ENCODE results near the gene UMAD1.
"Not testable (repeated sequence)": the region's sequence is repeated elsewhere in the genome, so short reads cannot be mapped to it uniquely, and the experiment has no call there.

UMAD1 gene

GRCh38 chr7:7651479-7651878 lies 10.9 kb downstream of the UMAD1 start:
- DNase-seq = no peak
- Histone ChIP-seq H3K27ac (ENCODE audit: insufficient read depth, low read length, poor library complexity, severe bottlenecking) (no peak overlapping the region), H3K27me3 (replicated peaks; ENCODE audit: control insufficient read depth, insufficient read depth, low read length, poor library complexity, severe bottlenecking) (no peaks in the 10 kb centered on the region), H3K4me3 (ENCODE audit: insufficient read depth, low read depth, low read length, poor library complexity, severe bottlenecking) (no peak overlapping the region), H3K9me3 (ENCODE audit: control insufficient read depth, low read length) (no peaks in the 10 kb centered on the region), H3K36me3 (ENCODE audit: control insufficient read depth, insufficient read depth, low read length) (no peaks in the 10 kb centered on the region), H3K4me1 (ENCODE audit: control insufficient read depth, insufficient read depth, low read length, poor library complexity, severe bottlenecking) (no peaks in the 10 kb centered on the region)

- H3K4me3 ChIP-seq (ENCODE audit: insufficient read depth, low read depth, low read length, poor library complexity, severe bottlenecking) = no peak overlapping the region
- no peaks in the 10 kb centered on the region for H3K36me3 ChIP-seq (ENCODE audit: control insufficient read depth, insufficient read depth, low read length)
- H3K9me3 ChIP-seq (ENCODE audit: control insufficient read depth, low read length) = no peaks in the 10 kb centered on the region
- DNase-seq = no peak
- H3K27ac ChIP-seq (ENCODE audit: insufficient read depth, low read length, poor library complexity, severe bottlenecking) = no peak overlapping the region
- no peaks in the 10 kb centered on the region for H3K27me3 ChIP-seq (replicated peaks; ENCODE audit: control insufficient read depth, insufficient read depth, low read length, poor library complexity, severe bottlenecking)
- H3K4me1 ChIP-seq (ENCODE audit: control insufficient read depth, insufficient read depth, low read length, poor library complexity, severe bottlenecking) = no peaks in the 10 kb centered on the region
Observed at GRCh38 chr7:7652798-7653540, 12.4 kb downstream of the UMAD1 start.

- no peaks in the 10 kb centered on the region for H3K4me1 ChIP-seq (ENCODE audit: control insufficient read depth, insufficient read depth, low read length, poor library complexity, severe bottlenecking)
- no peaks in the 10 kb centered on the region for H3K9me3 ChIP-seq (ENCODE audit: control insufficient read depth, low read length)
- no peak overlapping the region for H3K4me3 ChIP-seq (ENCODE audit: insufficient read depth, low read depth, low read length, poor library complexity, severe bottlenecking)
- H3K27ac ChIP-seq (ENCODE audit: insufficient read depth, low read length, poor library complexity, severe bottlenecking) = no peak overlapping the region
- DNase-seq = no peak
- no peaks in the 10 kb centered on the region for H3K27me3 ChIP-seq (replicated peaks; ENCODE audit: control insufficient read depth, insufficient read depth, low read length, poor library complexity, severe bottlenecking)
- H3K36me3 ChIP-seq (ENCODE audit: control insufficient read depth, insufficient read depth, low read length) = no peaks in the 10 kb centered on the region
Observed at GRCh38 chr7:7653593-7654187, 13.1 kb downstream of the UMAD1 start.

- Histone ChIP-seq H3K4me3 (ENCODE audit: insufficient read depth, low read depth, low read length, poor library complexity, severe bottlenecking) (no peak overlapping the region), H3K36me3 (ENCODE audit: control insufficient read depth, insufficient read depth, low read length) (no peaks in the 10 kb centered on the region), H3K9me3 (ENCODE audit: control insufficient read depth, low read length) (no peaks in the 10 kb centered on the region), H3K4me1 (ENCODE audit: control insufficient read depth, insufficient read depth, low read length, poor library complexity, severe bottlenecking) (no peaks in the 10 kb centered on the region), H3K27me3 (replicated peaks; ENCODE audit: control insufficient read depth, insufficient read depth, low read length, poor library complexity, severe bottlenecking) (no peaks in the 10 kb centered on the region), H3K27ac (ENCODE audit: insufficient read depth, low read length, poor library complexity, severe bottlenecking) (no peak overlapping the region)
- no peak for DNase-seq
Observed at GRCh38 chr7:7654964-7655715, 14.6 kb downstream of the UMAD1 start.

- not testable (repeated sequence) for H3K27ac ChIP-seq (ENCODE audit: insufficient read depth, low read length, poor library complexity, severe bottlenecking); H3K9me3 ChIP-seq (ENCODE audit: control insufficient read depth, low read length); DNase-seq
Observed at GRCh38 chr7:7656459-7656858, 15.9 kb downstream of the UMAD1 start.

GRCh38 chr7:7662527-7662926 lies 22.0 kb downstream of the UMAD1 start:
- Histone ChIP-seq H3K27ac (ENCODE audit: insufficient read depth, low read length, poor library complexity, severe bottlenecking) (no peak overlapping the region), H3K4me3 (ENCODE audit: insufficient read depth, low read depth, low read length, poor library complexity, severe bottlenecking) (no peak overlapping the region), H3K4me1 (ENCODE audit: control insufficient read depth, insufficient read depth, low read length, poor library complexity, severe bottlenecking) (no peaks in the 10 kb centered on the region), H3K9me3 (ENCODE audit: control insufficient read depth, low read length) (no peaks in the 10 kb centered on the region), H3K36me3 (ENCODE audit: control insufficient read depth, insufficient read depth, low read length) (no peaks in the 10 kb centered on the region), H3K27me3 (replicated peaks; ENCODE audit: control insufficient read depth, insufficient read depth, low read length, poor library complexity, severe bottlenecking) (no peaks in the 10 kb centered on the region)
- no peak for DNase-seq

More at GRCh38 chr7:7656459-7656858, 15.9 kb downstream of the UMAD1 start:
- not testable (repeated sequence) for H3K27me3 ChIP-seq (replicated peaks; ENCODE audit: control insufficient read depth, insufficient read depth, low read length, poor library complexity, severe bottlenecking); H3K4me3 ChIP-seq (ENCODE audit: insufficient read depth, low read depth, low read length, poor library complexity, severe bottlenecking); H3K36me3 ChIP-seq (ENCODE audit: control insufficient read depth, insufficient read depth, low read length); H3K4me1 ChIP-seq (ENCODE audit: control insufficient read depth, insufficient read depth, low read length, poor library complexity, severe bottlenecking)

- no peak for DNase-seq
- Histone ChIP-seq H3K27me3 (replicated peaks; ENCODE audit: control insufficient read depth, insufficient read depth, low read length, poor library complexity, severe bottlenecking) (no peaks in the 10 kb centered on the region), H3K27ac (ENCODE audit: insufficient read depth, low read length, poor library complexity, severe bottlenecking) (no peak overlapping the region), H3K36me3 (ENCODE audit: control insufficient read depth, insufficient read depth, low read length) (no peaks in the 10 kb centered on the region), H3K9me3 (ENCODE audit: control insufficient read depth, low read length) (no peaks in the 10 kb centered on the region), H3K4me1 (ENCODE audit: control insufficient read depth, insufficient read depth, low read length, poor library complexity, severe bottlenecking) (no peaks in the 10 kb centered on the region), H3K4me3 (ENCODE audit: insufficient read depth, low read depth, low read length, poor library complexity, severe bottlenecking) (no peak overlapping the region)
Observed at GRCh38 chr7:7664291-7664690, 23.7 kb downstream of the UMAD1 start.

- H3K4me3 ChIP-seq (ENCODE audit: insufficient read depth, low read depth, low read length, poor library complexity, severe bottlenecking) = no peak overlapping the region
Observed at GRCh38 chr7:7665031-7665430, 24.5 kb downstream of the UMAD1 start.

GRCh38 chr7:7667187-7667586 lies 26.6 kb downstream of the UMAD1 start:
- no peak for DNase-seq
- Histone ChIP-seq H3K4me1 (ENCODE audit: control insufficient read depth, insufficient read depth, low read length, poor library complexity, severe bottlenecking) (peaks cover 4% of the 10 kb centered on the region), H3K27me3 (replicated peaks; ENCODE audit: control insufficient read depth, insufficient read depth, low read length, poor library complexity, severe bottlenecking) (no peaks in the 10 kb centered on the region), H3K9me3 (ENCODE audit: control insufficient read depth, low read length) (no peaks in the 10 kb centered on the region), H3K36me3 (ENCODE audit: control insufficient read depth, insufficient read depth, low read length) (no peaks in the 10 kb centered on the region), H3K4me3 (ENCODE audit: insufficient read depth, low read depth, low read length, poor library complexity, severe bottlenecking) (no peak overlapping the region), H3K27ac (ENCODE audit: insufficient read depth, low read length, poor library complexity, severe bottlenecking) (no peak overlapping the region)

More at GRCh38 chr7:7665031-7665430, 24.5 kb downstream of the UMAD1 start:
- H3K27me3 ChIP-seq (replicated peaks; ENCODE audit: control insufficient read depth, insufficient read depth, low read length, poor library complexity, severe bottlenecking) = no peaks in the 10 kb centered on the region
- H3K4me1 ChIP-seq (ENCODE audit: control insufficient read depth, insufficient read depth, low read length, poor library complexity, severe bottlenecking) = no peaks in the 10 kb centered on the region
- DNase-seq = no peak
- no peaks in the 10 kb centered on the region for H3K36me3 ChIP-seq (ENCODE audit: control insufficient read depth, insufficient read depth, low read length)
- no peak overlapping the region for H3K27ac ChIP-seq (ENCODE audit: insufficient read depth, low read length, poor library complexity, severe bottlenecking)
- no peaks in the 10 kb centered on the region for H3K9me3 ChIP-seq (ENCODE audit: control insufficient read depth, low read length)

GRCh38 chr7:7668706-7669105 lies 28.2 kb downstream of the UMAD1 start:
- H3K27me3 ChIP-seq (replicated peaks; ENCODE audit: control insufficient read depth, insufficient read depth, low read length, poor library complexity, severe bottlenecking) = no peaks in the 10 kb centered on the region
- peaks cover 4% of the 10 kb centered on the region for H3K4me1 ChIP-seq (ENCODE audit: control insufficient read depth, insufficient read depth, low read length, poor library complexity, severe bottlenecking)
- H3K36me3 ChIP-seq (ENCODE audit: control insufficient read depth, insufficient read depth, low read length) = no peaks in the 10 kb centered on the region
- no peak overlapping the region for H3K27ac ChIP-seq (ENCODE audit: insufficient read depth, low read length, poor library complexity, severe bottlenecking)
- no peaks in the 10 kb centered on the region for H3K9me3 ChIP-seq (ENCODE audit: control insufficient read depth, low read length)
- no peak for DNase-seq
- H3K4me3 ChIP-seq (ENCODE audit: insufficient read depth, low read depth, low read length, poor library complexity, severe bottlenecking) = no peak overlapping the region

Measured in effector memory CD4-positive, alpha-beta T cell (primary cell).